NCI-H510A (cell line): ENCODE data around the gene EHD1.

Experiments
- DNase-seq: peaks from one replicate; lab custom pipeline; 2025; lab: John Stamatoyannopoulos, UW

EHD1 gene

DNA sequence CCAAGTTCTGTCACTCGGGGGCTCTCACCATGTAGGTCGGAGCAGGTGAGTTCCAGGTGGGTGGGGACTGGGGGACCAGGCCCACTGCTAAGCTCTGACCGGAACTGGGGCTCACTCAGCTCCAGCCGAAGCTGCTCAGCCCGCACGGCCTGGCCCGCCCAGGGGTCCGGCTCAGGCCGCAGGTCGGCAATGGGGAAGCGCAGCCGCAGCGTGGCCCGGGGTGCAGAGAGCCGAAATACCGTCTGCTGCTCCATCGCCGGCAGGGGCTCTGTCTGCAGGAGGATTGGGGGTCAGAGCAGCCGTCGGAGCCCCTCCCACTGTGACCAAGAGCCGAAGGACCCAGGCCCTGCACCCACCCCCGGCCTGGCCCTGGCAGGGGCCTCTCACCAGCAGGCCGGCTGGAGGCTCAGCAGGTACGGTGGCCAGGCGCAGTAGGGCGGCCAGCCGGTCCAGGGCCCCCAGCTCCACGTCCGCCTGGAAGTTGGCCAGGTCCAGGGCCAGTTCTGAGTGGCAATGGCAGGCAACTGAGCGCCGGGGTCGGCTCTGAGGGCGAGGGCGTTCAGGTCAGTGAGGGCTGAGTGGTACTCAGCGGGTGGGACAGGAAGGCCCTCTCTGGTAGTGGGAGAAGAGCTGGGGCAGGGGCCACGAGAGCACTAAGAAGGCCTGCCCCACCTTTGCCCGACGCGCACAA is 31.4 kb upstream of the EHD1 start:
- DNase-seq, result no peak

DNA sequence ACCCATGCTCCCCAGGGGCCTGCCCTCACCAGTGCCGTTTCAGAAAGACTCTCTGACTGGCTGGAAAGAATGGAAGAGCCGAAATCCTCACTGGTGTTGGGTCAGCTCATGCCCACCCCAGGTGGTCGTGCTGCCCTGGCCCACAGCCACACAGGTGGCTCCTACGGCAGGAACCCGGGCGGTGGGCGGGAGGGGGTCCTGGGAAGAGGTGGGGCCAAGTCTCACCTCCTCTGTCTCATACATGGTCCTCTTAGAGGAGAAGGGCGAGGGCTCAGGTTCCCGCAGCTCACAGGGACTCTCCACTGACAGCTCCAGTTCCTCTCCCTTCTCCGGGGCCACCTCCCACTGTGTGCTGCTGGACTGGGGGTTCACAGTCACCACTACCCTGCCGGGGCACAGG is 30.3 kb upstream of the EHD1 start:
- DNase-seq, result no peak

- DNase-seq, result no peak
Observed at GRCh38 chr11:64906314-64906635, 27.9 kb upstream of the EHD1 start.

DNA sequence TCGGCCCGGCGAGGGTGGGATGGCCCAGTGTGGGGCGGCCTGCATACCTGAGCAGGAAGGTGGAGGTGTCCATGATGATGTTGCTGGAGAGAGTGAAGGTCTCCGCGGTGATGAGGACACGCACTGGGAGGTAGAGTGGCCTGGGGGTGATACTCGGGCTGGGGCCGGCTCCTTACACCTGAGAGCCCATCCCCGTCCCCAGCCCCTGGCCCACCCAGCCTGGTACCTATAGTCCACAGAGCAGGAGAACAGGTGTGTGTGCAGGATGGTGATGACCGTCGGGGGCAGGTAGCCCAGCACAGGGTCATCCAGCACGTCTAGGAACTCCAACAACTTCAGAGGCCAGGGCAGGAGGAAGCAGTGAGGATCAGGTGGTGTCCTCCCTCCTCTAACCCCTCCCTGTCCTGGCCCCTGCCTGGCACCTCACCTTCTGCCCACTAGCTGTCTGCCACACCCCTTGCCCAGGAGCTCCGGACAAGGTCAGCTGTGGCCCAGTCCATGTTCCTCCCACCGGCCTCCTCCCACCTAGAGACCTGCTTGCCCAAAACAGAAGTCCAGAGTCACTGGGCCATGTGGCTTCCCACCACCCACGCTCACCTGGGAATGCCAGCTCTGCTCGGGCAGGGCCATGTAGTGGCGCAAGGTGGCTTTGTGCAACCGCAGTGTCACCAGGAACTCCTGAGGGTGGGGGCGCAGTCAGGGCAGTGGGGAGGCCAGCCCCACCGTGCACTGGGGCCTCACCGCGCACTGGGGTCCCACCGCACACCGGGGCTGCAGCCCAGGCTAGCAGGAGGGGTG is 27.3 kb upstream of the EHD1 start:
- no peak for DNase-seq

GRCh38 chr11:64903291-64903833 is 24.9 kb upstream of the EHD1 start:
- no peak for DNase-seq

DNA sequence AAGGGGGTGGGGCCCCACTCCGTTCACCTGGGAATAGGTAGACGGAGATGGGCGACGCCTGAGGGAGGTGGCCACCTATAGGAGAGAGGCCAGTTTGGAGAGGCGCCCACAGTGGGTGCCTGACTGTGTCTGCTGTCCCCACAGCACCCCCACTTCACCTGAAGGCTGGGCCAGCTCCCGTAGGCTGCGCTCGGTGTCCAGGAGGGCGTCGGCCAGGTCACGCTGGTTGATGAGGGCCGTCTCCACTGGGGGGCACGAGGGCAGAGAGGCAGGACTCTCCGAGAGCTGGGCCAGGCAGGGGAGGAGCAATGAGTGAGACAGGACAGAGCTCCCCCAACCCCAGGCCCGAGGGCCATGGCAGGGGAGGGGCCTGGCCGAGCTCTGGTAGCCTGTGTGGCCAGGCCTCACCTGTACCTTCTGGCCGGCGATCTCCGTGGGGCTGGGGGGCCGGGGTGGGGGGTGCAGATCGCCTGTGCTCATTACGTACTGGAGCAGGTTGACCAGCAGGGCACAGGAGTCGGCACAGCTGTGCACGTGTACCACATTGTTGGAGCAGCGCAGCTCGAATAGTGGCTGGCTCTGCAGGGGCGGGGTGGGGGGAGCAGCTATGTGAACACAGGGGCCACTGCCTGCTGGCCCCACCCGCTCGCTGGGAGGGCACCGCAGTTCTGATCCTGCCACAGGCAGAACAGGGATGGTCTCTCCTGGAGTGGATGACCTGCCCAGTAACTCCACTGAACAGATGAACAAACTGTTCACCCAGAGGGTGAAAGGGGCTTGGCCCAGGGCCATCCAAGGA is 23.9 kb upstream of the EHD1 start:
- no peak for DNase-seq

DNA sequence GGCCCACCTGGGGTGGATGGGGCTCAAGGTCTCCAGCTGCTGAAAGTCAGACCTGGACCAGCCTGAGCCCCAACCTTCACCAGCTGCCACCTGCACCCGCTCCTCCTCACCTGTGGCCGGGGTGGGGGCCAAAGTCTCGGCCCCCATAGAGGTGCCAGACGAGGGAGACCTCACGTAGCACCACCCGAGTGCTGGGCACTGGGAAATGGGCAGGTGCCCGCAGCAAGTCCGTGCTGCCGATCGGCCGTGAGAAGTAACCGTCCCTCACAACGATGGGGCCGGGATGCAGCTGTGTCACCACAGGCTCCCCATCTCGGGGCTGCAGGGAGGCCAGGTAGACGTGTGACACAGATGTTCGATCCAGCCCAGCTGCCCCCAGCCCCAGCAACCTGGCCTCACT is 22.4 kb upstream of the EHD1 start:
- DNase-seq, result no peak

DNA sequence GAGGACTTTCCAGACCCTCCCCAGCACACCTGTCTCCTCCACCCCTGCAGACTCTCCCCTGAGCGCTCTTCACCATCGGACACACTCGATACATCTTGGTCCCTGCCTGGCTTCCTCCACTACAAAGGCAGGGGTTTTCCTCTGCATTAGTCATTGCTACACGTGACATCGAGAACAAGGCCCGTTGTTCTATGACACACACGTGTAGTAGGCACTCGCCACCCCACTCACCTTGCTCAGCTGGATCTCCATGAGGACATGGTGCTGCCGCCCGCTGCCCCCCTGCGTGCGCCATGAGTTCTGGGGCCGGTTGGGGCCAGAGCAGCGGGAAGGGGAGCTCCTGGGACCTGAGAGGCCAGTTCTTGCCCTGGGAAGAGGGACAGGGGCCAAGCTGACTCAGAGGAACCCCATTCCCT is 21.9 kb upstream of the EHD1 start:
- DNase-seq, result no peak

- DNase-seq, result no peak
Observed at GRCh38 chr11:64898541-64898940, 20.1 kb upstream of the EHD1 start.

DNA sequence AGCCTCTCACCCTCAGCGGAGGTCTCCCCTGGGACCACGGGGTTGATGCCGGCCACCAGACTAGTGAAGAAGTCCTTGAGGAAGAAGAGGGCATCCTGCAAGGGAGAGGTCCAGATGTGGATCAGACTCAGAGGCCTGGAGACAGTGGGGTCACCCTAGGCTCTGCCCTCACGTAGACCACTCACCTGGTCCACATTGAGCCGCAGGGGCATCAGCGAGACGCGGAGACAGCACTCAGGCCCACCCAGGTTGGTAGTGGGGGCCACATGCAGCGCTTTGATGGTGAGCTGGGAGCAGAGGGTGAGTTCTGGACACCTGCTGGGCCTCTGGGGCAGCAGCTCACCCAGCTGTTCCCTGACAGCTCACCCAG is 19.6 kb upstream of the EHD1 start:
- no peak for DNase-seq

GRCh38 chr11:64897381-64898075 is 19.1 kb upstream of the EHD1 start:
- DNase-seq, result no peak

- DNase-seq, result no peak
Observed at GRCh38 chr11:64896448-64897022, 18.1 kb upstream of the EHD1 start.

DNA sequence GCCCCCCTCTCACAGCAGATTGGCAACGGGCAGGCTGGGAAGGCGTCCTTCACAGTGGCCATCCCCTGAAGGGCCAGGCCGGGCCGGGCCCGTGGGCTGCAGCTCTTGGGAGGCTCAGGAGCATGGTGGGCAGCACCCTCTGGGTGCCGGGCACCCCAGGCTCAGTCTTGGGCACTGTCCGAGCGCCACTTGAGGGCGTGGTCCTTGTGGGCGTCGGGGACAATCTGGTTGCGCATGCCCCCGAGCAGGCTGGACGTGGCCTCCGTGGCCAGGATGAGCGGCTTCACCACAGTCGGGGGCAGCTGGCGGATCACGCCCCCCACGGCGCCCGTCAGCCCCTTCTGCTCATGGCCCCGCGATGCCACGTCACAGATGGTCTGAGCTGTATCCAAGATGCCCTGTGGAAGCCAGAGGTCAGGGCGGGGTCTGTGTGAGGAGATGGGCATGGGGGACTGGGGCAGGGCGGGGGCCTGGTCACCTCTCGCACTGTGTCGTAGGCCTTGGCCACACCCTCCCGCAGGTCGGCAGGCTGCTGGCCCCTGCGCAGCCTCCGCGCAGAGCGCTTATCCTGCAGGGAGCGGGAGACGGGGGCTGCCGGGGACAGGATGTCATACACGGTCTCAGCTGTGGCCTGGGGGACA is 16.5 kb upstream of the EHD1 start:
- no peak for DNase-seq

- peak; percentile 62 for DNase-seq
Observed at GRCh38 chr11:64894070-64894811, 15.8 kb upstream of the EHD1 start.

- no peak for DNase-seq
Observed at GRCh38 chr11:64893194-64894069, 15.0 kb upstream of the EHD1 start.

DNA sequence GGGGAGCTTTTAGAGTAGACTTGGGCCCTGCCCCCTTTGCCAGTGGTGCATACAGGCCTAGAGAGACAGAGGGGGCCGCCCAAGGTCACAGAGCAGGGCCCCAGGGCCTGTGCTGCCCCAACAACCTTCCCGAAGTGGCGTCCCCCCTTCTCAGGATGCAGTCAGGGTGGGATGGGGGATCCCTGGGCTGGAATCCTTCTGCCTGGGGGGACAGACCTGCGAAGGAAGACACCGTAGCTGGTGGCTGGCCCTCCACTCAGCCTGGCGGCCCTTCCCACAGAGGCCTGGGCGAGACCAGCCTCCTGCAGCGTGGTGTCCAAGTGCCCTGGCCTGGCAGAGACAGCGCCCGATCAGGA is 14.4 kb upstream of the EHD1 start:
- no peak for DNase-seq

GRCh38 chr11:64892411-64892831 is 14.0 kb upstream of the EHD1 start:
- no peak for DNase-seq

DNA sequence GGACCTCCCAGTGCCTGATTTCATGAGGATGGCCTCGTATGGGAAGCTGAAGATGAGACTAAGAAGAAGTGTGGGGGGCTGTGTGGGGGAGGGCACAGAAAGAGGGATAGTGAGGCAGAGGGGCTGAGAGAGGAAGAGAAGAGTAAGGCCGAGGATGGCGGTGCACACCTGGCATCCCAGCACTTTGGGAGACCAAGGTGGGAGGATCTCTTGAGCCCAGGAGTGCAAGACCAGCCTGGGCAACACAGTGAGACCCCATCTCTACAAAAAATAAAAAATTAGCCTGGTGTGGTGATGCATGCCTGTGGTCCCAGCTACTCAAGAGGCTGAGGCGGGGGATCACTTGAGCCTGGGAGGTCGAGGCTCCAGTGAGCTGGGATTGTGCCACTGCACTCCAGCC is 13.5 kb upstream of the EHD1 start:
- no peak for DNase-seq

DNA sequence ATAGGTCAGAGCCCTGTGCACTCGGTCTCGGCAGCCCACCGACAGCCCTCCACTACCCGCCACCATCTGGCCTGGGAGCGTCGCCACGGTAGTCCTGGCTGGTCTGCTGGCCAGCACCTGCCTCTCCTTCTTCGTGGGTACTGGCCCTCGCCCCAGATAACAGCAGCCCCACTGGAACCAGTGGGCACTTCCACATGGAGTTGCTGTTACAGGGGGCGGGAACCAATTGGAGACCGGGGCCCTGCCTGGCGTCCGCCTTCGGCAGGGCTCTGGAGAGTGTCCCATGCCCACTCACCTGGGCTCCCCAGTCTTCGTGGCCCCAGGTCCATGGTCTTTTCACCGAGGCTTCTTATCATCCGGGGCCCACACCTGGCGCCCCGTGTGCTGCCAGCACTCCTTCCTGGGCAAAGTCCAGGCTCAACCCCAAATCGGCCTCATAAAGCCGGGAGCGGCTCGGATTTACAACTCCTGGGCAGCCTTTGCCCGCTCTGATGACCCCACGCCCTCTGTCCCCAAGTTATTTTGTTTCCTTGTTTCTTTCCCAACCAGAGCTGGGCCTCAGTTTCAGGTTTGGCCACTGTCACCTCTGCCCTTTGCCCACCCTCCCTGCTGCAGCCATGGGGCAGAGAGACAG is 12.9 kb upstream of the EHD1 start:
- no peak for DNase-seq
